NCI-H526 treated with DMSO at 0.1 percent for 48 hours (cell line): ENCODE measurements around the gene PGAM4.
"Not testable (repeated sequence)": the region's sequence is repeated elsewhere in the genome, so short reads cannot be mapped to it uniquely, and the experiment has no call there.

ENCODE experiments used
- DNase-seq: peaks from one replicate; lab custom pipeline; 2025; lab: John Stamatoyannopoulos, UW

Gene PGAM4

DNA sequence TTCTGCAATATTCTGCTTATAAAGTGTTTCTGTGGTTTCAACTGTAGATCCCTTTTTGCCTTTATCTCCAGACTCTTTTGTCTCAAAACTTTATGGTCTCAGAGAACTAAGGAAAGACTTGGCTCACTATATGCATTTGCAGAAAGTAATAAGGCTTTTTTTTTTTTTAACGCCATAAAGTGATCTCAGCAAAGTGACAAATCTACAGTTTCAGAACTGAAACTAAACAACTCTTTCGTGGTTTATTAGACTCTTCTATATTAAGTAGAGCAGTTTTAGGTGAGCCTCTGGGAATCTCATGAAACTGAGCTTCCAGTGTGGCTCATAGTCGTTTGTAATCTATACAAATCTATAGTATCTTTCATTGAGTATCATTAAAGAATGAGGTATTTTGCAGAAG lies 43.7 kb downstream of the PGAM4 start:
- DNase-seq, result no peak

DNA sequence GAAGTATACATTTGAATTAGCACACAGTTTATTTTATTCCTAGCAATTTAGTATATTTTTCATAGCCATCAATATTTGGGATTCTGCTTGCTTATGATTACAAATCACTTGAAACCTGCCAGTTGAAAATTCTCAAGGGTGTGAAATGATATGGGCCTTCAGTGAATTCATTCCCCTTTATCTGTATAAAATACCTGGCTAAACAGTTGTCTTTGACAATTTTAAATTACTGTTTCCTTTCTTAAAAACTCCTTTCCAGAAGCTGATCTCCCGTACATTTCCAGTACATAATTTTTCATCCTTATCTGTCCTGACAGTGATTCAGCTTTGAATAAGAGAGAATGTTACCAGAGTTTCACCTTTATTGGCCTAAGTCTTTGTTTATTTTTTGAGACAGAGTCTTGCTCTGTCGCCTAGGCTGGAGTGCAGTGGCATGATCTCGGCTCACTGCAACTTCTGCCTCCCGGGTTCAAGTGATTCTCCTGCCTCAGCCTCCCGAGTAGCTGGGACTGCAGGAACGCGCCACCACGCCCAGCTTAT lies 45.0 kb downstream of the PGAM4 start:
- DNase-seq, result no peak

DNA sequence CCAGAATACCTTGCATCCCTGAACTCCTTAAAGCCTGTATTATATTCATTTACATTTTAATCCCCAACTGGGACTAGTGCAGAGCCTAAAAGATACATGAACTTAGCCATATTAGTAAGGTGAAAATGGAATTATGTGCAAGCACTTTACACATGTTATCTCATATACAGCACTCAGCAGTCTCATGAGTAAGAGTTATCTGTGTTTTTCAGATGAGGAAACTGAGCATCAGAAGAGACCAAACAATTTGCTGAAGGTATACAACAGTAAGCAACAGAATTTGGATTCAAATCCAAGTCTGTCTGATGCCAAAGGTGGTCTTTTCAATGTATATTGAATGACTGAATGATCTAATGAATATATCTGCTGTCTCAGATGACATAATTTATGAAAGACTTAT lies 46.7 kb downstream of the PGAM4 start:
- DNase-seq, result no peak

DNA sequence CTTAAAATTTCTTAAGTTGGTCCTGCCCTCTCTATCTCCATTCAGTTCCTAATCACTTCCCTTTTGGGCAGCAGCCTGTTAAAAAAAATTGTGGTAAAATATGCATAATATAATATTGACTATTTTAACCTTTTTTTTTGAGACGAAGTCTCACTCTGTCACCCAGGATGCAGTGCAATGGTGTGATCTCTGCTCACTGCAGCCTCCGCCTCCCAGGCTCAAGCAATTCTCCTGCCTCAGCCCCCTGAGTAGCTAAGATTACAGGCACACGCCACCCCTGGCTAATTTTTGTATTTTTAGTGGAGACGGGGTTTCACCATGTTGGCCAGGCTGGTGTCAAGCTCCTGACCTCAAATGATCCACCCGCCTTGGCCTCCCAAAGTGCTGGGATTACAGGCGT lies 50.1 kb downstream of the PGAM4 start:
- DNase-seq, result not testable (repeated sequence)

DNA sequence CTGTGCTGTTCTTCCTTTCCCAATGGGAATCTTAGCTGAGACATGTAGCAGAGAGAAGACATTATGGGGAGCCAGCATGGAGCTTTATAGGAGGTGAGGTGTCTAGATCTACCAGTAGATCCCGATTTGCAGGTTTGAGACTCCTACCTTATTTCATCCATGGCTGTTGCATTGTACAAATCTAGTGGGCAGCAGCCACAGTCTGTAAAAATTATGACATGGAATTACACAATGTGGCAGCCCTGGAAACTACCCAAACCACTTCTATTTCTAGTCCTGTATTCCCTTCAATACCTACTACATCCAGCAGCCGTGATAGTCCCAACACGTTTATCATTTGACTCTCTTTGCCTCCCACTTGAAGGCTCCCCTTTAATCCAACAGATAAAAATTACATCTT lies 50.9 kb downstream of the PGAM4 start:
- DNase-seq, result no peak
